ENCODE results near the gene DARS1.

DARS1 gene

DNA sequence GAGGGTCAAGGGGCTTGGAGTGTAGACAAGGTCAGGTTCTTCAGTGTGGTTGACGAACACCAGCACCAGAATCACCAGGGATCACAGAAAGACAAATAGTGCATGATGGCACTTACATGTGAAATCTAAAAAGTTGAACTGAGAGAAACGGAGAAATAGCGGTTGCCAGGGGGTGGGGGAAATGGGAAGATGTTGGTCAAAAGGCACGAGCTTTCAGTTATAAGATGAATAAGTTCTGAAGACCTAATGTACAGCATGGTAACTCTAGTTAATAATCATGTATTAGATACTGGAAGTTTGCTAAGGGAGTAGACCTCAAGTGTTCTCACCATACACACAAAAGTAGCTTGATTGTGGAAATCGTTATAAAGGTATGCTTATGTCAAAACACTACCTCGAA is 43.7 kb upstream of the DARS1 start:
- DNase-seq (ENCODE audit: low read depth) = no peak
- no peak overlapping the region for H3K4me3 ChIP-seq (replicated peaks; ENCODE audit: low read depth, low read length)
- TF ChIP-seq, protein P1, sequence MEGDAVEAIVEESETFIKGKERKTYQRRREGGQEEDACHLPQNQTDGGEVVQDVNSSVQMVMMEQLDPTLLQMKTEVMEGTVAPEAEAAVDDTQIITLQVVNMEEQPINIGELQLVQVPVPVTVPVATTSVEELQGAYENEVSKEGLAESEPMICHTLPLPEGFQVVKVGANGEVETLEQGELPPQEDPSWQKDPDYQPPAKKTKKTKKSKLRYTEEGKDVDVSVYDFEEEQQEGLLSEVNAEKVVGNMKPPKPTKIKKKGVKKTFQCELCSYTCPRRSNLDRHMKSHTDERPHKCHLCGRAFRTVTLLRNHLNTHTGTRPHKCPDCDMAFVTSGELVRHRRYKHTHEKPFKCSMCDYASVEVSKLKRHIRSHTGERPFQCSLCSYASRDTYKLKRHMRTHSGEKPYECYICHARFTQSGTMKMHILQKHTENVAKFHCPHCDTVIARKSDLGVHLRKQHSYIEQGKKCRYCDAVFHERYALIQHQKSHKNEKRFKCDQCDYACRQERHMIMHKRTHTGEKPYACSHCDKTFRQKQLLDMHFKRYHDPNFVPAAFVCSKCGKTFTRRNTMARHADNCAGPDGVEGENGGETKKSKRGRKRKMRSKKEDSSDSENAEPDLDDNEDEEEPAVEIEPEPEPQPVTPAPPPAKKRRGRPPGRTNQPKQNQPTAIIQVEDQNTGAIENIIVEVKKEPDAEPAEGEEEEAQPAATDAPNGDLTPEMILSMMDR (IDR thresholded peaks at IDR 0.05; ENCODE audit: low read length, missing control alignments) = no peak

DNA sequence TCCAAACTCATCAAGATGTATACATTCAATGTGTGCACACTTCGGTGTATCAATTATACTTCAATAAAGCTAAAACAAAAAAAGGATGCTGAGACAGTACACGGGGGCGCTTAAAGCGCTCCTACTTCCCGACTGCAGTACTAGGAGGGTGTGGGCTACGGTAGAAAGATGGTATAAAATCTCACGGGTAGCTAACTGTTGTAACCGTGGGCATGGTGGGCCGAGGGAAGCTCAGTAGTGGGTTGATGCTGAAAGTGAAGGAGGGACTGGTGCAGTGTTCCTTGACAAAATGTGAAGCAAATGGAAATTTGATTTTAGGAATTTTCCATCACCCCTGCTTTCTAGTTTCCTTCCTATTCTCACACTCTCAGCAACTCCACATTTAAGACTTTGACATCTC is 42.6 kb upstream of the DARS1 start:
- TF ChIP-seq, protein P1 (IDR thresholded peaks at IDR 0.05; ENCODE audit: low read length, missing control alignments) = no peak

DNA sequence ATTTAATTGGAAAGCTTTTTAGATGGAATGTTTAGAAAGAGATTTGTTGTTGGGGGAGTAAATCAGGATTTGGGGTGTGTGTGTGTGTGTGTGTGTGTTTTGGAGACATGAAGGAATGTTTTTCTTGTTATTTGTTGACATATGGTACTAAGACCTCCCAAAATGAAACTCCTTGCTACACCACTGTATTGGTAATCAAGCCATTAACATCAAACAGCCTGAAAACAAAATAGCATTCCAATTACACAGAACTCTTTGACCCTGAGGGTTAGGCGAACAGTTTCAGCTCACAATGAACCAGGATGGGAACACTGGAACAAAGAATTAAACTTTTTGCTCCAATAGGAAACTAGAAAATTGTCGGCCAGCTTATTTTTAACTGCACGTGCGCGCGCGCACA is 41.7 kb upstream of the DARS1 start:
- H3K4me3 ChIP-seq (replicated peaks; ENCODE audit: low read depth, low read length) = no peak overlapping the region
- DNase-seq (ENCODE audit: low read depth) = no peak
- TF ChIP-seq, protein P1 (IDR thresholded peaks at IDR 0.05; ENCODE audit: low read length, missing control alignments) = no peak

More for the DNA sequence above, 42.6 kb upstream of the DARS1 start:
- DNase-seq (ENCODE audit: low read depth) = no peak
- no peak overlapping the region for H3K4me3 ChIP-seq (replicated peaks; ENCODE audit: low read depth, low read length)

DNA sequence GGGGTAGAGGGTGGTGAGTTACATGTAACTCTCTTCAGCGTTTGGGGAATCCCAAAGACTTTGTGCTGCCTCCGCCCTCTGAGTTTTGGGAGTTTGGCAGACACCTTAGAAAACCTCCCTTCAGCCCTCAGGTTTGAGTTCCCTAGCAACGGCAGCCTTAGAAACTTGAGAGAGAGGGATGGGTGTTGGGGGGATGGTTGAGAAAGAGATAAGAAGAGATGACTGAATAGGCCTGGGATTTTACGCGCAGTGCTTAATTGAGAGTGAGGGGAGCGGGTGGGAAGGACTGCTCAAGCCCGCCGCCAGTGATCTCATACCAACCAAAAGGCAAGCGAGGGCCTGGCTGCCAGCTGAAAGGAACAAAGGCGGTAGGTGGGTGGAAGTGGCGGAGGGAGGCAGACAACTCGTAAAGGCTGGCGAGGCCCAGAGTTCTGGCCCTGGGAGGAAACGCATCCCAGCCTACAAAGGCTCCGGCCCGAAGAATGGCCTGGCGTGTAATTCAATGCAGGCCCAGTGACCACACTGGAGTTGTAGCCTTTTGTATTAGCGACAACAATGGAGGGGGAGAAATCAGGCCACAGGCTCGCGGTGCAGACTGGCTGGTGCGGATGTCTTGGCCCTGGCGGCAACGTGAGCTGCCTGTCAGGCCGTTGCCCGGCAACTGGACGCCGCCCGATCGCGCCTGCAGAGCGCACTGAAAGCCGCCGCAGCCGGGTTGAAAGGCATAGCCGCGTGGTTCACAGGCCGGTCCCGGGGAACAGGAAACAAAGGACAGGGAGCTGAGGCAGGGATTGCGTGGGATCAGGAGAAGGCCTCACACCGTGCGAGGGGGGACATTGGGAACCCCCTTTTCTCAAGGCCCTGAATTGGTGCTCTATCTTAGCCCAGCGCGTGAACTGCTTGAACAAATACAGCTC is 39.9 kb upstream of the DARS1 start:
- TF ChIP-seq, protein P1 (IDR thresholded peaks at IDR 0.05; ENCODE audit: low read length, missing control alignments) = no peak
- DNase-seq (ENCODE audit: low read depth) = peak; percentile 67
- peak overlapping the region; percentile 13 for H3K4me3 ChIP-seq (replicated peaks; ENCODE audit: low read depth, low read length)

DNA sequence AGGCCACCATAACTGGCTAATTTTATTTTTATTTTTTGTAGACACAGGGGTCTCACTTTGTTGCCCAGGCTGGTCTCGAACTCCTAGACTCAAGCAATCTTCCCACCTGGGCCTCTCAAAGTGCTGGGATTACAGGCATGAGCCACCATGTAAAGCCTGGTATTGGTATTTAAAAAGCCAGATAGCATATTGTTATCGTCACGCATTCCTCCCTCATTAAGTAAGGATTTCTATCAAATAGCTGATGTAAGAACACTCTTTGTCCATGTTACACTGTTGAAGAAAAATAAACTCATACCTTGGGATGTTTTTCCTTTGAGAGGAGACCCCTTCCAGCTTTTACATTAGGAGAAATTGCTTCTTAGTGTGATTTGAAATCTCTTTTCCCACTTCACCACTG is 39.2 kb upstream of the DARS1 start:
- H3K4me3 ChIP-seq (replicated peaks; ENCODE audit: low read depth, low read length) = no peak overlapping the region
- DNase-seq (ENCODE audit: low read depth) = peak; percentile 18
- TF ChIP-seq, protein P1 (IDR thresholded peaks at IDR 0.05; ENCODE audit: low read length, missing control alignments) = no peak

DNA sequence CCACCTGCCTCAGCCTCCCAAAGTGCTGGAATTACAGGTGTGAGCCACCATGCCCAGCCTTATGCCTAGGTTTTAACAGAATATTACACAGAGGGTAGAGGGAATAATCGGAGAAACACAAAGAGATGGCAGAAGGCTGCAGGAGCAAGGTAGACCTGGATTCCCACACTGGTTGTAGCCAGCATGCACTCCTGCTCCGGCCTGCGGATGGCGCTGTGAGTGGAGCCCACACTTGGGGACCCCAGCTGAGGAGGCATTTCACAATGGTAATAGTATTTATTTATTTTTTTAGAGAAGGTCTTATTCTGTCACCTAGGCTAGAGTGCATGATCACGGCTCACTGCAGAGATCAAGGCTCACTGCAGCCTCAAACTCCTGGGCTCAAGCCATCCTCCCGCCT is 38.8 kb upstream of the DARS1 start:
- DNase-seq (ENCODE audit: low read depth) = no peak
- H3K4me3 ChIP-seq (replicated peaks; ENCODE audit: low read depth, low read length) = no peak overlapping the region
- TF ChIP-seq, protein P1 (IDR thresholded peaks at IDR 0.05; ENCODE audit: low read length, missing control alignments) = no peak

DNA sequence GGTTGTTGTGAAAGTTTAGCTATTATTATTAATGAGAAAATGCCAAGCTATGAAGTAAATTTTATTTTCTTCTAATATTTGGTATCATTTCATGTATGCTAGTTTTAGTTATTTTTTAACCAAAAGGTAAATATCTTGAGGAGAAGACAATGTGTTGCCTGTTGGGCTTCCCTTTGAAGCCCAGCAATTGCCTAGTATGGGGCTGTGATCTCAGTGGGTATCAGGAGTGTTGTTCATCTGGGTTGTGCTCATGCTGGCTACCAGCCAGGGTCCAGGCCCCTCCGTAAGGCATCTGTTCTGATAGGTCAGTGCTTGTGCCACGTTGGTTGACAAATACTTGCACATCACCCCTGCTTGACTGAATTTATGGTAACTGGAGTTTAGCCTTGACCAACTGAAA is 38.0 kb upstream of the DARS1 start:
- TF ChIP-seq, protein P1 (IDR thresholded peaks at IDR 0.05; ENCODE audit: low read length, missing control alignments) = no peak
- no peak for DNase-seq (ENCODE audit: low read depth)
- no peak overlapping the region for H3K4me3 ChIP-seq (replicated peaks; ENCODE audit: low read depth, low read length)

All from fibroblast of pulmonary artery (primary cell).